ENCODE results near the gene LRP3. TPM values are rescaled to one million over a fixed set of nuclear protein-coding genes. Genes with fewer than 3 reads are reported as not detected.
A peak's percentile ranks its signal among the peaks of the same experiment; 100 is the strongest.
"Not testable (repeated sequence)": the region's sequence is repeated elsewhere in the genome, so short reads cannot be mapped to it uniquely, and the experiment has no call there.

Gene LRP3
- 93.8 TPM for total RNA-seq

DNA sequence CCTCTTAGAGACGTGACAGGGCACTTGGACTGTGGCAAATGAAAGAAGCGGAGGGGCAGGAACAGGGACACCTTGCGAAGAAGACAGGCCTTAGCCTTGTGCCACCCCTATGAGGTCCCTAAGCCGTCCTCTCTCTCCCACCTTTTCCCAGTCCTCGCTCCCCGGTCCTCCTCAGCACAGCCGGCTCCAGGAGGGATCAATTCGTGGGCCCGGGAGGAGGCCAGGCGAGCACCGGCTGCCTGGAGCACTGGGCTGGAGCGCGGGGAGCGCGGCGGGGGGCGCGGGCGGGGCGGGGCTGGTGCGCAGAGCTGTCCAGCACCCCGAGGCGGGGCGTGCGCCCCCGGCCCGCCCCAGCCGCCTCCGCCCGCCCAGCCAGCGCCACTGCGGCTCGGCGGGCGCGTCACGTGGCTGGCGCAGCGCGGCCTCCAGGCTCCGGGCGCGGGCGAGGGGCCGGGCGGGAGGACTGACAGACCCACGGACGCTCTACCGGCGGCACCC lies at the start of gene LRP3:
Gene LRP3, plus strand, starts transcription at position 466 of the 498 bp plus-strand sequence. CDS start 456 bp downstream, outside the sequence.
- FAIRE-seq, result no peak

GRCh38 chr19:33146209-33146608 lies 47.9 kb upstream of the LRP3 start:
- FAIRE-seq (no peak), DNase-seq (ENCODE audit: low spot score in 2 of 2) (no peak)

More for the DNA sequence above, at the start of gene LRP3:
- DNase-seq (ENCODE audit: low spot score in 2 of 2), result peak; percentile 77 to 80

DNA sequence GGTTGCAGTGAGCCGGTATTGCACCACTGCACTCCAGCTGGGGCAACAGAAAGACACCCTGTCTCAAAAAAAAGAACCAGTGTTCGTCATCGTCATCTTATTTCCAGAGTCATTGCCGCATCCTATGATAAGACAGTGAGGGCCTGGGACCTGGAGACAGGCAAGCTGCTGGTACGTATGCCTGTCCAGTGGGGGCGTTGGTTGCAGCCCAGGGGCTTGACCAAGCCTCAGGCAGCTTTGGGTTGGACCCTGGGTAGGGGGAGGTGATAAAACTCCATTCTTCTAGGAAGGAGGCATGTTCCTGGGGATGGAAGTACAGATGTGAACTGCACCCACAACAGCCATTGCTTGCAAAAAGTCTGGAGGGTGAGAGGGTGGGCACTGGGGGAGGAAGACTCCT lies 46.6 kb upstream of the LRP3 start:
- FAIRE-seq (no peak), DNase-seq (ENCODE audit: low spot score in 2 of 2) (no peak)

- DNase-seq (ENCODE audit: low spot score in 2 of 2) (no peak), FAIRE-seq (no peak)
Observed at GRCh38 chr19:33150852-33151518, 43.1 kb upstream of the LRP3 start.

- no peak for FAIRE-seq
- no peak for DNase-seq (ENCODE audit: low spot score in 2 of 2)
Observed at GRCh38 chr19:33152176-33152575, 42.0 kb upstream of the LRP3 start.

GRCh38 chr19:33152625-33153024 lies 41.5 kb upstream of the LRP3 start:
- not testable (repeated sequence) for FAIRE-seq; DNase-seq (ENCODE audit: low spot score in 2 of 2)

GRCh38 chr19:33154313-33154712 lies 39.8 kb upstream of the LRP3 start:
- not testable (repeated sequence) for FAIRE-seq; DNase-seq (ENCODE audit: low spot score in 2 of 2)

- FAIRE-seq, result no peak
- no peak for DNase-seq (ENCODE audit: low spot score in 2 of 2)
Observed at GRCh38 chr19:33156334-33156733, 37.8 kb upstream of the LRP3 start.

GRCh38 chr19:33157906-33158305 lies 36.2 kb upstream of the LRP3 start:
- FAIRE-seq, result no peak

GRCh38 chr19:33158365-33158764 lies 35.8 kb upstream of the LRP3 start:
- DNase-seq (ENCODE audit: low spot score in 2 of 2), result no peak
- FAIRE-seq, result no peak

More at GRCh38 chr19:33157906-33158305, 36.2 kb upstream of the LRP3 start:
- no peak for DNase-seq (ENCODE audit: low spot score in 2 of 2)

GRCh38 chr19:33159149-33159548 lies 35.0 kb upstream of the LRP3 start:
- no peak for DNase-seq (ENCODE audit: low spot score in 2 of 2)
- FAIRE-seq, result no peak

- no peak for DNase-seq (ENCODE audit: low spot score in 2 of 2)
- no peak for FAIRE-seq
Observed at GRCh38 chr19:33159893-33160292, 34.2 kb upstream of the LRP3 start.

GRCh38 chr19:33161201-33161600 lies 32.9 kb upstream of the LRP3 start:
- no peak for DNase-seq (ENCODE audit: low spot score in 2 of 2)
- no peak for FAIRE-seq

DNA sequence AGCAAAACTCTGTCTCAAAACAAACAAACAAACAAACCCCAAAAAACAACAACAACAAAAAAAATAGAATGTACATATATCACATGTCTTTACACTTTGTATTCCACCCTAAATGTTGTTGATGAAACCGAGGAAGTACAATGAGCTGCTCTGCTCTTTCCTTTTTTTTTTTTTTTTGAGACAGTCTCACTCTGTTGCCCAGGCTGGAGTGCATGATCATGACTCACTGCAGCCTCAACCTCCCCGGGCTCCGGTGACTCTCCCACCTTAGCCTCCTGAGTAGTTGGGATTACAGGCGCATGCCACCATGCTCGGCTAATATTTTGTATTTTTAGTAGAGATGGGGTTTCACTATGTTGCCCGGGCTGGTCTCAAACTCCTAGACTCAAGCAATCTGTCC lies 30.6 kb upstream of the LRP3 start:
- no peak for DNase-seq (ENCODE audit: low spot score in 2 of 2)

DNA sequence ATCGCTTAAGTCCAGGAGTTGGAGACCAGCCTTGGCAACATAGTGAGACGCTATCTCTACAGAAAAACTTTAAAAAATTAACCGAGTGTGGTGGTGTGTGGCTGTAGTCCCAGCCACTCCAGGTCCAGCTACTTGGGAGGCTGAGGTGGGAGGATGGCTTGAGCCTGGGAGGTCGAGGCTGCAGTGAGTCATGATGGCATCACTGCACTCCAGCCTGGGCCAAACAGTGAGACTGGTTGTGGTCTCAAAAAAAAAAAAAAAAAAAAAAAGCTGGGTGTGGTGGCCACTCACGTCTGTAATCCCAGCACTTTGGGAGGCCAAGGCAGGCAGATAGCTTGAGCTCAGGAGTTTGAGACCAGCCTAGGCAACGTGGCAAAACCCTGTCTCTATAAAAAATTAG lies 28.1 kb upstream of the LRP3 start:
- FAIRE-seq; DNase-seq (ENCODE audit: low spot score in 2 of 2): not testable (repeated sequence)

More for the DNA sequence above, 30.6 kb upstream of the LRP3 start:
- no peak for FAIRE-seq

DNA sequence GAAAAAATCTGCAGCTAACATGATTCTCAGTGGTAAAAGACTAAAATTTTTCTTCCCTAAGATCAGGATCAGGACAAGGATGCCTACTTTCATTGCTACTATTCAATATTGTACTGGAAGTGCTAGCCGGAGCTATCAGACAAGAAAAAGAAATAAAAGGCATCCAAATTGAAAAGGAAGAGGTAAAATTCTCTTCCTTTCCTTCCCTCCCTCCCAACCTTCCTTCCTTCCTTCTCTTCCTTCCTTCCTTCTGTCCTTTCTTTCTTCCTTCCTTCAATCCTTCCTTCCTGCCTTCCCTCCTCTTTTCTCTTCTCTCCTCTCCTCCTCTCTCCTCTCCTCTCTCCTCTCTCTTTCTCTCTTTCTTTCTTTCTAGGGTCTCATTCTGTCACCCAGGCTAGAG lies 26.7 kb upstream of the LRP3 start:
- FAIRE-seq (no peak), DNase-seq (ENCODE audit: low spot score in 2 of 2) (no peak)

DNA sequence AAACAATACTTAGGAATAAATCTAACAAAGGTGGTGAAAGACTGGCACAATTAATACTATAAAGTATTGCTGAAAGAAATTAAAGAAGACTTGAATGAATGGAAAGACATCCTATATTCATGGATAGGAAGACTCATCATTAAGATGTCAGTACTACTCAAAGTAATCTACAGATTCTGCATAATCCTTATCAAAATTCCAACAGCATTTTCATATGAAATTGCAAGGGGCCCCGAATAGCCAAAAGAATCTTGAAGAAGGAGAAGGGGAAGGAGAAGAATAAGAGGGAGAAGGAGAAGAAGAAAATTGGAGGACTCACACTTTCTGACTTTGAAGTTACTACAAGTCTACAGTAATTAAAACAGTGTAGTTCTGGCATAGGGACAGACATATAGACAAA lies 25.6 kb upstream of the LRP3 start:
- FAIRE-seq (no peak), DNase-seq (ENCODE audit: low spot score in 2 of 2) (no peak)

DNA sequence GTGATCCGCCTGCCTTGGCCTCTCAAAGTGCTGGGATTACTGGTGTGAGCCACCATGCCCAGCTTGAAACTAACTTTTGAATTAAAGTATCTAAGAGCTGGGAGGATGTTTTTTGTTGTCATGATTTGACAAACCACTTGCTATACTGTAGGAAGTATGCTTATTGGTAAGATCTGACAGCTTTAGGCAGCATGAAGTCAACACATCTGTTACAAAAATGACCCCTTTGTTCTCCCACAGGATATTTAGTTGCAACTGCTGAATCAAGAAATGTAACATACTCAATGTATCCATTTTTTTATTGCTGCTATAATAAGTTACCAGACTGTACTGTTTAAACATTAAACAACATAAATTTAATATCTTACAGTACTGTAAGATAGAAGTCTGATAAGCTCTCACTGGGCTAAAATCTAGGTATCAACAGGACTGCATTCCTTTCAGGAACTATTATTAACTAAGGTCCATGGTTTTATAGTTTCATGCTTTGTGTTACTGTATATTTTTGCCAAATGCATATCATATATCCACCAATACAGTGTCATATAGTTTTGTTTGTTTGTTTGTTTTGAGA lies 22.8 kb upstream of the LRP3 start:
- FAIRE-seq, result no peak
- no peak for DNase-seq (ENCODE audit: low spot score in 2 of 2)

DNA sequence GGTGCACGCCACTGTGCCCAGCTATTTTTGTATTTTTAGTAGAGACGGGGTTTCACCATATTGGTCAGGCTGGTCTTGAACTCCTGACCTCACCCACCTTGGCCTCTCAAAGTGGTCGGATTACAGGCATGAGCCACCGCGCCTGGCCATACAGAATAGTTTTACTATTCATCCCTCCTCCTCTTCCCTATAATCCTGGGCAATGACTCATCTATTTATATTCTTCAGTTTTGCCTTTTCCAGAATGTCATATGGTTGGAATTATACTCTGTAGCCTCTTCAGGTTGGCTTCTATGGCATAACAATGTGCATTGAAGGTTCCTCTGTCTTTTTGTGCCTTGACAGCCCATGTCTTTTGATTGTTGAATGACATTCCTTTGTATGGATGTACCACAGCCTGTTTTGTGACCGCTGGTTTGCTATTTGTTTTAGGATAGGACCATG lies 22.2 kb upstream of the LRP3 start:
- DNase-seq (ENCODE audit: low spot score in 2 of 2), result no peak

DNA sequence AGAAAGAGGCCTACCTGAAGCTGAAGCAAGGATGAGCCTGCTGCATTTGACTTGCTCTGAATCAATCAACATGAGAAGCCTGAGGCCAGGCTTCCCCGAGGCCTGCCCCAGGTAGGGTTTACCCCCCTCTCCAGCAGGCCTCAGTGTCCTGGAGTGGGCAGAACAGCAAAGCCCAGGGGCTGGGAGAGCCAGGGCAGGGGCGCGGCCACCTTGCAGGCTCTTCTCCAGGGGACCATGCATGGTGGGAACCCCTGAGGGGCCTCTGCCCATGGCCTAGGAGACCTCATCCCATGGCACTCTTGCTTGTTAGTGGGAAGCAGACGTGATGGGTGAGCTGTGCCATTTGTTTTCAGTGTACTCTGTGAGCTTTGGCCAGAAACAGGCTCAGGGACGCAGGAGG lies 19.9 kb upstream of the LRP3 start:
- DNase-seq (ENCODE audit: low spot score in 2 of 2) (no peak), FAIRE-seq (no peak)

More for the DNA sequence above, 22.2 kb upstream of the LRP3 start:
- FAIRE-seq, result no peak

GRCh38 chr19:33175156-33175782 lies 18.9 kb upstream of the LRP3 start:
- DNase-seq (ENCODE audit: low spot score in 2 of 2) (no peak), FAIRE-seq (no peak)
